Smooth muscle cell (in vitro differentiated cells): ENCODE measurements around the gene TBC1D24. TPM values are rescaled to one million over a fixed set of nuclear protein-coding genes. Genes with fewer than 3 reads are reported as not detected.

Experiments used
- DNase-seq: peaks from one replicate; lab custom pipeline; 2025; ENCODE audit not compliant: unreplicated experiment; lab: John Stamatoyannopoulos, UW
- H2AFZ ChIP-seq: fragments of 200-600 bp; sonication (generic); 2 replicates; pipeline ENCODE4 v1.6.0; 2016; ENCODE audit warnings: antibody characterized with exemption, low read depth, mild to moderate bottlenecking
- H3F3A ChIP-seq: fragments of 200-600 bp; sonication (generic); 2 replicates; pipeline ENCODE4 v1.6.0; 2017; ENCODE audit warnings: antibody characterized with exemption, low read depth
- H3K27ac ChIP-seq: fragments of 200-600 bp; sonication (generic); 2 replicates; pipeline ENCODE4 v1.5.1; 2016; ENCODE audit warnings: low read depth, mild to moderate bottlenecking
- H3K27me3 ChIP-seq: fragments of 200-600 bp; sonication (generic); 2 replicates; pipeline ENCODE4 v1.6.1; 2016; ENCODE audit warnings: low read depth, mild to moderate bottlenecking
- H3K36me3 ChIP-seq: fragments of 200-600 bp; sonication (generic); 2 replicates; pipeline ENCODE4 v1.5.1; 2016; ENCODE audit warnings: low read depth
- H3K4me1 ChIP-seq: fragments of 200-600 bp; sonication (generic); 2 replicates; pipeline ENCODE4 v1.5.1; 2016; ENCODE audit warnings: low read depth
- H3K4me2 ChIP-seq: fragments of 200-600 bp; sonication (generic); 2 replicates; pipeline ENCODE4 v1.6.0; 2016; ENCODE audit warnings: mild to moderate bottlenecking
- H3K4me3 ChIP-seq: fragments of 200-600 bp; sonication (generic); 2 replicates; pipeline ENCODE4 v1.5.1; 2016; ENCODE audit warnings: mild to moderate bottlenecking
- H3K79me2 ChIP-seq: fragments of 200-600 bp; sonication (generic); 2 replicates; pipeline ENCODE4 v1.6.0; 2016; ENCODE audit warnings: low read depth, mild to moderate bottlenecking
- H3K9ac ChIP-seq: fragments of 200-600 bp; sonication (generic); 2 replicates; pipeline ENCODE4 v1.6.0; 2016; ENCODE audit warnings: low read depth
- H3K9me3 ChIP-seq: fragments of 200-600 bp; sonication (generic); replicated peaks from 2 replicates; pipeline ENCODE4 v1.5.1; 2016; ENCODE audit warnings: low read depth
- H4K20me1 ChIP-seq: fragments of 200-600 bp; sonication (generic); 2 replicates; pipeline ENCODE4 v1.6.0; 2016; ENCODE audit warnings: low read depth
- CTCF ChIP-seq: fragments of 200-600 bp; sonication (generic); IDR thresholded peaks from 2 replicates; pipeline ENCODE4 v1.5.1; 2017; ENCODE audit warnings: borderline replicate concordance, mild to moderate bottlenecking, antibody characterized with exemption; ENCODE audit not compliant: insufficient read depth, poor library complexity, severe bottlenecking
- WGBS: methylation state at CpG from one replicate; pipeline ENCODE4 v1.1.7; 2016; ENCODE audit warnings: low lambda C conversion rate; 5-methylcytosine and 5-hydroxymethylcytosine counted together
- polyA plus RNA-seq: library from polyadenylated mRNA; unstranded; fragments of >200 nt; fragmentation: Nextera tagmentation; extraction: Ambion mirVana; gene quantifications from 2 replicates; pipeline ENCODE4 v1.2.1, GENCODE V29; 2016
- total RNA-seq: library from RNA; depleted of rRNA; stranded (reverse); fragments of >200 nt; gene quantifications from 2 replicates; pipeline ENCODE4 v1.2.3, GENCODE V29; 2014

The TBC1D24 gene
- total and polyA plus RNA-seq, 2 experiments from 2014 or later = 5.5 to 9.2 TPM

- Histone ChIP-seq H3K4me2 (peak overlapping the region; percentile 100), H3K36me3 (no peaks in the 10 kb centered on the region), H3K4me3 (peak overlapping the region; percentile 84), H3K4me1 (peaks cover 22% of the 10 kb centered on the region), H3K79me2 (peaks cover 5% of the 10 kb centered on the region), H3F3A (peaks cover 8% of the 10 kb centered on the region), H2AFZ (peak overlapping the region; percentile 94), H3K27ac (peak overlapping the region; percentile 62), H4K20me1 (peaks cover 33% of the 10 kb centered on the region), H3K9me3 (no peaks in the 10 kb centered on the region), H3K9ac (peak overlapping the region; percentile 80), H3K27me3 (no peaks in the 10 kb centered on the region)
- DNase-seq = peak; percentile 56
- WGBS = 1% methylated on average over 67 of the region's 100 CpGs
- TF ChIP-seq CTCF = peak; percentile 12
These were observed 689 bp upstream of the TBC1D24 start for GRCh38 chr16:2473999-2474876.

- DNase-seq = no peak
- no peaks in the 10 kb centered on the region for H3K27me3 ChIP-seq
- TF ChIP-seq CTCF = no peak
- H3K9ac ChIP-seq = no peak overlapping the region
- peak overlapping the region; percentile 95 for H3K4me2 ChIP-seq
- H3F3A ChIP-seq = peaks cover under 1% of the 10 kb centered on the region
- H3K79me2 ChIP-seq = peaks cover 8% of the 10 kb centered on the region
- H2AFZ ChIP-seq = no peak overlapping the region
- peaks cover 11% of the 10 kb centered on the region for H3K4me1 ChIP-seq
- peak overlapping the region; percentile 84 for H3K4me3 ChIP-seq
- no peaks in the 10 kb centered on the region for H3K9me3 ChIP-seq
- 18% methylated on average over 40 of the region's 55 CpGs for WGBS
- H3K36me3 ChIP-seq = no peaks in the 10 kb centered on the region
- peaks cover 47% of the 10 kb centered on the region for H4K20me1 ChIP-seq
- H3K27ac ChIP-seq = no peak overlapping the region
These were observed 752 bp downstream of the TBC1D24 start for GRCh38 chr16:2475413-2476344.

GRCh38 chr16:2476345-2476720 is 1.4 kb downstream of the TBC1D24 start:
- DNase-seq = no peak
- WGBS = 94% methylated on average over 9 of the region's 9 CpGs
- Histone ChIP-seq H3K27me3 (no peaks in the 10 kb centered on the region), H3K4me2 (peak overlapping the region; percentile 95), H3F3A (no peaks in the 10 kb centered on the region), H2AFZ (no peak overlapping the region), H3K4me3 (peak overlapping the region; percentile 84), H3K27ac (no peak overlapping the region), H3K4me1 (peaks cover 6% of the 10 kb centered on the region), H4K20me1 (peaks cover 53% of the 10 kb centered on the region), H3K36me3 (no peaks in the 10 kb centered on the region), H3K79me2 (peaks cover 8% of the 10 kb centered on the region), H3K9ac (no peak overlapping the region), H3K9me3 (no peaks in the 10 kb centered on the region)
- TF ChIP-seq CTCF = no peak
